K562 (cell line): ENCODE results near the gene ZNF514. TPM values are rescaled to one million over a fixed set of nuclear protein-coding genes. Genes with fewer than 3 reads are reported as not detected.

Experiments
- ATAC-seq: fragments of 200-7000 bp; cut with Tn5 transposase; 3 replicates; pipeline ENCODE4 v1.9.1; 2020; ENCODE audit warnings: moderate library complexity
- BruUV-seq: library from RNA; stranded (reverse); fragments of 400-500 nt; replicated peaks from 2 replicates; lab custom pipeline; 2021; lab: Mats Ljungman, UMichigan
- CTCF ChIA-PET: fragments of 300-600 bp; formaldehyde crosslinking; extraction: SDS; loops from one replicate; lab custom pipeline; 2021; ENCODE audit warnings: low intra/inter-chr PET ratio; lab: Yijun Ruan, JAX
- POLR2A ChIA-PET: fragments of 300-600, 350-650 bp; sonication (Branson Sonifier 250); formaldehyde crosslinking; extraction: SDS; loops from one replicate; lab custom pipeline; 2021; ENCODE audit warnings: antibody characterized with exemption, inconsistent platforms; lab: Yijun Ruan, JAX
- DNase-seq, 4 experiments: peaks; one replicate each; pipeline versions ENCODE4 v3.0.0 to v3.0.0-alpha.2; 2011 to 2018; ENCODE audit warnings: low spot score in 3 of 4, mixed read lengths in 3 of 4; ENCODE audit errors: extremely low read depth in 1 of 4
- FAIRE-seq: peaks from 2 replicates; lab custom pipeline; 2011; peaks lifted over from hg19 to GRCh38; lab: Jason Lieb, UNC
- H2AFZ ChIP-seq: 2 replicates; pipeline ENCODE4 v1.6.0; 2011; ENCODE audit warnings: low read depth, low read length, control low read depth, inconsistent platforms
- H3K27ac ChIP-seq: fragments of 200-600 bp; 3 replicates; pipeline ENCODE4 v1.8.0; 2011; ENCODE audit warnings: low read depth, mild to moderate bottlenecking, control low read depth, inconsistent platforms, low read length, moderate library complexity, mixed read lengths; ENCODE audit errors: extremely low read depth
- H3K27me3 ChIP-seq, 2 experiments: fragments of 300-600 bp in 1 of 2; 2 replicates in 1 of 2; 3 replicates in 1 of 2; pipeline versions ENCODE4 v1.6.0 to v1.8.0; 2011; ENCODE audit warnings: inconsistent platforms in 2 of 2, low read length in 2 of 2, mild to moderate bottlenecking in 1 of 2, mixed read lengths in 1 of 2, moderate library complexity in 1 of 2; ENCODE audit not compliant: control insufficient read depth in 2 of 2, insufficient read depth in 2 of 2
- H3K36me3 ChIP-seq: fragments of 300-600 bp; 3 replicates; pipeline ENCODE4 v1.8.0; 2011; ENCODE audit warnings: mild to moderate bottlenecking, low read length, inconsistent platforms; ENCODE audit not compliant: control insufficient read depth, insufficient read depth
- H3K4me1 ChIP-seq, 2 experiments: fragments of 200-600 bp in 1 of 2; replicated peaks in 1 of 2; 2 replicates in 1 of 2; 3 replicates in 1 of 2; pipeline versions ENCODE4 v1.5.1 to v1.8.0; 2011; ENCODE audit warnings: inconsistent platforms in 2 of 2, low read length in 2 of 2, mild to moderate bottlenecking in 1 of 2, mixed read lengths in 1 of 2, moderate library complexity in 1 of 2; ENCODE audit not compliant: control insufficient read depth in 2 of 2, insufficient read depth in 2 of 2
- H3K4me2 ChIP-seq: 2 replicates; pipeline ENCODE4 v1.6.1; 2011; ENCODE audit warnings: low read length, control low read depth, inconsistent platforms, mixed read lengths; ENCODE audit not compliant: insufficient read depth
- H3K4me3 ChIP-seq: fragments of 200-600 bp; sonication (generic), shearing (Covaris generic); 2 replicates; pipeline ENCODE4 v1.5.1; 2016; ENCODE audit warnings: control low read depth, inconsistent platforms
- H3K79me2 ChIP-seq: fragments of 200-600 bp; 3 replicates; pipeline ENCODE4 v1.8.0; 2011; ENCODE audit warnings: low read length, inconsistent platforms; ENCODE audit not compliant: control insufficient read depth, insufficient read depth
- H3K9ac ChIP-seq, 2 experiments: 2 replicates each; pipeline versions ENCODE4 v1.6.0 to v1.6.1; 2011; ENCODE audit warnings: low read depth in 2 of 2, low read length in 2 of 2, control low read depth in 1 of 2, inconsistent platforms in 1 of 2, mild to moderate bottlenecking in 1 of 2, mixed read lengths in 1 of 2; ENCODE audit not compliant: insufficient read depth in 1 of 2
- H3K9me1 ChIP-seq: one replicate; pipeline ENCODE4 v1.6.0; 2011; ENCODE audit warnings: inconsistent platforms, mild to moderate bottlenecking, low read length, moderate library complexity; ENCODE audit not compliant: control insufficient read depth, insufficient read depth
- H3K9me3 ChIP-seq: replicated peaks from 2 replicates; pipeline ENCODE4 v1.5.1; 2011; ENCODE audit warnings: low read depth, low read length, inconsistent platforms; ENCODE audit not compliant: control insufficient read depth, insufficient read depth
- H4K20me1 ChIP-seq: replicated peaks from 2 replicates; pipeline ENCODE4 v1.6.1; 2011; ENCODE audit warnings: low read length, inconsistent platforms, mixed read lengths; ENCODE audit not compliant: control insufficient read depth, insufficient read depth
- CREB1 ChIP-seq, 2 experiments: sonication (generic) in 1 of 2; formaldehyde crosslinking in 1 of 2; IDR thresholded peaks; 2 replicates each; pipeline versions ENCODE4 v1.6.1 to v1.8.0; 2012 to 2022; ENCODE audit warnings: inconsistent platforms in 1 of 2, mild to moderate bottlenecking in 1 of 2, missing genetic modification reagents in 1 of 2, moderate library complexity in 1 of 2
- EGR1 ChIP-seq: fragments of 450-650 bp; conservative IDR thresholded peaks from 2 replicates; pipeline ENCODE4 v1.6.1; 2017; ENCODE audit warnings: mild to moderate bottlenecking
- FOXJ3 ChIP-seq: sonication (generic); formaldehyde crosslinking; IDR thresholded peaks from 2 replicates; pipeline ENCODE4 v1.4.0; 2020; ENCODE audit warnings: mild to moderate bottlenecking, missing genetic modification reagents
- SLC30A9 ChIP-seq: fragments of 250-450 bp; sonication (Bioruptor Pico); IDR thresholded peaks from 2 replicates; pipeline ENCODE4 v1.8.0; 2022; ENCODE audit warnings: mild to moderate bottlenecking, moderate library complexity
- TRIM24 ChIP-seq, 2 experiments: fragments of 450-650 bp; IDR thresholded peaks; 2 replicates each; pipeline ENCODE4 v1.6.1; 2016
- ZC3H8 ChIP-seq: fragments of 450-650 bp; IDR thresholded peaks from 2 replicates; pipeline ENCODE4 v1.6.1; 2017
- ZNF609 ChIP-seq: sonication (generic); formaldehyde crosslinking; IDR thresholded peaks from 2 replicates; pipeline ENCODE4 v1.8.1; 2023; ENCODE audit warnings: missing genetic modification reagents, mild to moderate bottlenecking, borderline replicate concordance
- WGBS: fragments of 100-300 bp; shearing (Covaris generic); methylation state at CpG from one replicate; pipeline ENCODE4 v1.1.6; 2016; ENCODE audit warnings: low coverage, mixed read lengths; ENCODE audit not compliant: insufficient coverage; ENCODE audit errors: missing lambda C conversion rate; 5-methylcytosine and 5-hydroxymethylcytosine counted together
- in situ Hi-C: fragments of 300-500 bp; cut with MboI; formaldehyde crosslinking; loops from 4 replicates; pipeline ENCODE4 v1.15.0; 2018; ENCODE audit warnings: inconsistent platforms, mixed read lengths
- intact Hi-C: fragments of 100-400 bp; cut with micrococcal nuclease; formaldehyde crosslinking; loops from 2 replicates; pipeline ENCODE4 v1.14.2; 2022
- polyA plus RNA-seq, 8 experiments: library from polyadenylated mRNA; depleted of rRNA in 4 of 8; stranded (reverse) in 5 of 8; unstranded in 3 of 8; fragments of >200 nt; fragmentation: Nextera tagmentation in 2 of 8; fragmentation: Illumina TruSeq in 1 of 8; extraction: Ambion mirVana in 2 of 8; extraction: Trizol in 1 of 8; gene quantifications; 2 replicates each; pipeline versions ENCODE4 v1.2.1 to v1.2.3, GENCODE V29; 2011 to 2014; ENCODE audit warnings: inconsistent platforms in 1 of 8, missing spikeins in 1 of 8
- total RNA-seq, 7 experiments: library from RNA; depleted of rRNA in 6 of 7; stranded (reverse); fragments of >200 nt in 6 of 7; fragmentation: Illumina TruSeq in 2 of 7; extraction: Trizol in 2 of 7; gene quantifications; 2 replicates each; pipeline versions ENCODE4 v1.2.1 to v1.2.3, GENCODE V29; 2011 to 2021; ENCODE audit warnings: low replicate concordance in 1 of 7

Gene ZNF514
- total and polyA plus RNA-seq, 9 of the 15 experiments (the other 6 are each of a cell fraction or from before 2014, with no cell fraction given) = 7.5 to 17.7 (median 11.4) TPM

GRCh38 chr2:95109260-95109659, 50.4 kb downstream of the ZNF514 start:
- Histone ChIP-seq H4K20me1 (no peaks in the 10 kb centered on the region; the same call in 1 of the 2 replicates), H3K4me2 (no peak overlapping the region), H3K4me1 (no peaks in the 10 kb centered on the region), H3K9ac (no peak overlapping the region), H3K27ac (no peak overlapping the region), H3K4me3 (no peak overlapping the region), H3K36me3 (peaks cover 92% of the 10 kb centered on the region), H3K27me3 (no peaks in the 10 kb centered on the region), H3K79me2 (peaks cover 3% of the 10 kb centered on the region; the same call in 1 of the 3 replicates), H3K9me3 (no peaks in the 10 kb centered on the region), H3K9me1 (no peaks in the 10 kb centered on the region), H2AFZ (no peak overlapping the region)
- in situ Hi-C loops = no loop called here
- 98% methylated on average over 6 of the region's 6 CpGs for WGBS
- intact Hi-C loops = no loop called here
- POLR2A ChIA-PET = no interaction called here
- no peak for FAIRE-seq
- no peak for DNase-seq
- CTCF ChIA-PET = no interaction called here
- ATAC-seq = no peak
- no TSS peak for BruUV-seq
- TF ChIP-seq ZNF609 (CRISPR knock-in tag) (no peak), EGR1 (no peak), CREB1 (IDR thresholded peaks at IDR 0.05) (no peak), CREB1 (CRISPR knock-in tag; IDR thresholded peaks at IDR 0.05) (no peak), FOXJ3 (no peak), SLC30A9 (CRISPR knock-in tag) (no peak), TRIM24 (IDR thresholded peaks at IDR 0.05) (no peak), ZC3H8 (no peak)
